T-helper 17 cell (primary cell): Measurements from ENCODE around the gene SETDB2. TPM values are rescaled to one million over a fixed set of nuclear protein-coding genes. Genes with fewer than 3 reads are reported as not detected.

Source experiments
- ATAC-seq: fragments of 150-1000 bp; cut with Tn5 transposase; 2 replicates; pipeline ENCODE4 v1.10.0; 2021; ENCODE audit warnings: mild to moderate bottlenecking, moderate library complexity
- DNase-seq, 3 donors: peaks; one replicate each; pipeline versions ENCODE4 v3.0.0 to v3.0.0-alpha.2; 2020 to 2021
- H3K9me3 ChIP-seq: one replicate; pipeline ENCODE4 v1.7.0; 2013; ENCODE audit warnings: low read length, mild to moderate bottlenecking; ENCODE audit not compliant: control insufficient read depth, poor library complexity, severe bottlenecking
- H3K27ac Mint-ChIP-seq: one replicate; pipeline ENCODE4 v1.8.0; 2022; ENCODE audit warnings: mild to moderate bottlenecking, moderate library complexity, mixed read lengths
- H3K27me3 Mint-ChIP-seq: one replicate; pipeline ENCODE4 v1.8.0; 2022; ENCODE audit warnings: mixed read lengths
- H3K36me3 Mint-ChIP-seq: one replicate; pipeline ENCODE4 v1.8.0; 2022; ENCODE audit warnings: low read depth, mixed read lengths
- H3K4me1 Mint-ChIP-seq: one replicate; pipeline ENCODE4 v1.8.0; 2022; ENCODE audit warnings: mild to moderate bottlenecking, mixed read lengths
- H3K4me3 Mint-ChIP-seq: one replicate; pipeline ENCODE4 v1.8.0; 2022; ENCODE audit warnings: mild to moderate bottlenecking, moderate library complexity, mixed read lengths
- total RNA-seq, 4 donors: library from RNA in 2 of 4; stranded (reverse) in 2 of 4; gene quantifications; one replicate each; pipeline ENCODE4 v1.2.3 and lab custom pipeline; 2022 to 2026

Gene SETDB2
- total RNA-seq, 2 donors from 2014 or later, result 15.9 to 17.9 TPM

- Mint-ChIP-seq H3K4me3 (no peak overlapping the region), H3K27me3 (no peaks in the 10 kb centered on the region), H3K36me3 (peaks cover 6% of the 10 kb centered on the region), H3K27ac (no peak overlapping the region), H3K4me1 (peaks cover 2% of the 10 kb centered on the region)
- H3K9me3 ChIP-seq, result no peaks in the 10 kb centered on the region
- DNase-seq (no peak), ATAC-seq (no peak)
Measured at GRCh38 chr13:49410477-49410876, 33.6 kb upstream of the SETDB2 start.

DNA sequence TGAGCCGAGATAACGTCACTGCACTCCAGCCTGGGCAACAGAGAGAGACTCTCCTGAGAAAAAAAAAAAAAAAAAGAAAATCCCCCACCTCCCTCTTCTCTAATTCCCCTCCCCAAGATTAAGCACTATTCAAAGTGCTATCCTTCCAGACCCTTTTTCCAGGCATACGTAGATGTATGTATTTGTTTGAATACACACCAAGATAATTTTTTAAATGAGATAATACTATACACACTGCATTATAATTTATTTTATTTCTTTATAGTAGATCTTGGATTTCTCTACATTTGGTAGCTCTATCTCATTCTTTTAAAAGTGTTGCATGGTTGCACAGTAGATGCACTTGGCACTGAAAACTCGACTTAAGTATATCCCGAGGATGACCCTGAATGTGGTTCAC, 32.7 kb upstream of the SETDB2 start:
- Mint-ChIP-seq H3K4me3 (no peak overlapping the region), H3K27me3 (no peaks in the 10 kb centered on the region), H3K27ac (no peak overlapping the region), H3K36me3 (peaks cover 6% of the 10 kb centered on the region), H3K4me1 (peaks cover 2% of the 10 kb centered on the region)
- ATAC-seq, result no peak
- no peaks in the 10 kb centered on the region for H3K9me3 ChIP-seq
- no peak for DNase-seq

DNA sequence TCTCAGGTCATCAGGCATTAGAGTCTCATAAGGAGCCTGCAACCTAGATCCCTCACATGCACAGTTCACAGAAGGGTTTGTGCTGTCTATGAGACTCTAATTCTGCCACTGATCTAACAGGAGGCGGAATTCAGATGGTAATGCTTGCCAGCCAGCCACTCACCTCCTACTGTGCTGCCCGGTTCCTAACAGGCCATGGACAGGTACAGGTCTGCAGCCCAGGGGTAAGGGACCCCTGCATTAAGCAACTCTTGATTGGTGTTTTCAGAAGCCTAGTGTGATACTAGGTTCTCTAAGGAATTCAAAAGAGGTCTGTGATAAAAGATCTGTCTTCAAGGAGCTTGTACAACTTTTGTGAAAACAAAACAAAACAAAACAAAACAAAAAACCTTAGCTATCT, 31.3 kb upstream of the SETDB2 start:
- Mint-ChIP-seq H3K27ac (no peak overlapping the region), H3K27me3 (no peaks in the 10 kb centered on the region), H3K4me1 (peaks cover 2% of the 10 kb centered on the region), H3K36me3 (peaks cover 5% of the 10 kb centered on the region), H3K4me3 (no peak overlapping the region)
- ATAC-seq (no peak), DNase-seq (no peak)
- no peaks in the 10 kb centered on the region for H3K9me3 ChIP-seq

GRCh38 chr13:49417161-49417560, 26.9 kb upstream of the SETDB2 start:
- ATAC-seq, result no peak
- peaks cover 4% of the 10 kb centered on the region for H3K36me3 Mint-ChIP-seq
- peaks cover 4% of the 10 kb centered on the region for H3K4me1 Mint-ChIP-seq

GRCh38 chr13:49418206-49418605, 25.9 kb upstream of the SETDB2 start:
- Mint-ChIP-seq H3K27ac (no peak overlapping the region), H3K4me1 (peaks cover 4% of the 10 kb centered on the region), H3K4me3 (no peak overlapping the region), H3K36me3 (peaks cover 4% of the 10 kb centered on the region), H3K27me3 (peaks cover 5% of the 10 kb centered on the region)
- DNase-seq, result no peak
- no peak for ATAC-seq
- no peaks in the 10 kb centered on the region for H3K9me3 ChIP-seq

More at GRCh38 chr13:49417161-49417560, 26.9 kb upstream of the SETDB2 start:
- DNase-seq, result no peak
- H3K9me3 ChIP-seq, result no peaks in the 10 kb centered on the region
- no peak overlapping the region for H3K4me3 Mint-ChIP-seq
- H3K27ac Mint-ChIP-seq, result no peak overlapping the region
- H3K27me3 Mint-ChIP-seq, result peaks cover 5% of the 10 kb centered on the region

DNA sequence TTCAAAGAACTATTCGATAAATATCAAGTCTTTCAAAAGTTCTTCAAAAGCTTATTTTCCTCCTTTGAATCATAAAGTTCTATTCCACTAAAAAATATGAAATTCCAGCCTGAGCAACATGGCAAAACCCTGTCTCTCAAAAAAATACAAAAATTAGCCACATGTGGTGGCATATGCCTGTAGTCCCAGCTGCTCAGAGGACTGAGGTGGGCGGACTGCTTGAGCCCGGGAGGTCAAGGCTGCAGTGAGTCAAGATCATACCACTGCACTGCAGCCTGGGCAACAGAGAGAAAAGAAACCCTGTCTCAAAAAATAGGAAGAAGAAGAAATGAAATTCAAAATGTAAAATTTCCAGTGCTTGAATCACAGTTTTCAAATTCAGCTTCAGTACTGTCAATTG, 24.8 kb upstream of the SETDB2 start:
- DNase-seq (no peak), ATAC-seq (no peak)
- Mint-ChIP-seq H3K4me1 (peaks cover 2% of the 10 kb centered on the region), H3K27me3 (peaks cover 5% of the 10 kb centered on the region), H3K27ac (no peak overlapping the region), H3K4me3 (no peak overlapping the region), H3K36me3 (no peaks in the 10 kb centered on the region)
- H3K9me3 ChIP-seq, result no peaks in the 10 kb centered on the region

GRCh38 chr13:49421391-49421790, 22.7 kb upstream of the SETDB2 start:
- Mint-ChIP-seq H3K27me3 (peaks cover 5% of the 10 kb centered on the region), H3K4me3 (no peak overlapping the region), H3K4me1 (peaks cover 2% of the 10 kb centered on the region), H3K27ac (no peak overlapping the region), H3K36me3 (no peaks in the 10 kb centered on the region)
- DNase-seq, result no peak
- ATAC-seq, result peak; percentile 59
- H3K9me3 ChIP-seq, result no peaks in the 10 kb centered on the region

- H3K27me3 Mint-ChIP-seq, result no peaks in the 10 kb centered on the region
- no peaks in the 10 kb centered on the region for H3K9me3 ChIP-seq
- ATAC-seq (no peak), DNase-seq (no peak)
- H3K4me3 Mint-ChIP-seq, result no peak overlapping the region
- peaks cover 2% of the 10 kb centered on the region for H3K36me3 Mint-ChIP-seq
- H3K27ac Mint-ChIP-seq, result no peak overlapping the region
- H3K4me1 Mint-ChIP-seq, result peaks cover 2% of the 10 kb centered on the region
Measured at GRCh38 chr13:49424011-49424560, 20.0 kb upstream of the SETDB2 start.

GRCh38 chr13:49428041-49428763, 15.9 kb upstream of the SETDB2 start:
- no peak for DNase-seq
- peaks cover 2% of the 10 kb centered on the region for H3K36me3 Mint-ChIP-seq
- H3K27me3 Mint-ChIP-seq, result no peaks in the 10 kb centered on the region
- H3K4me1 Mint-ChIP-seq, result peaks cover 4% of the 10 kb centered on the region
- H3K27ac Mint-ChIP-seq, result no peak overlapping the region
- H3K4me3 Mint-ChIP-seq, result no peak overlapping the region
- no peaks in the 10 kb centered on the region for H3K9me3 ChIP-seq
- ATAC-seq, result no peak

GRCh38 chr13:49429121-49429520, 15.0 kb upstream of the SETDB2 start:
- Mint-ChIP-seq H3K27me3 (no peaks in the 10 kb centered on the region), H3K4me3 (no peak overlapping the region)

GRCh38 chr13:49435992-49436391, 8.1 kb upstream of the SETDB2 start:
- H3K27ac Mint-ChIP-seq, result no peak overlapping the region
- H3K4me1 Mint-ChIP-seq, result peaks cover 9% of the 10 kb centered on the region
- DNase-seq (no peak), ATAC-seq (no peak)
- H3K4me3 Mint-ChIP-seq, result no peak overlapping the region
- no peaks in the 10 kb centered on the region for H3K27me3 Mint-ChIP-seq
- no peaks in the 10 kb centered on the region for H3K9me3 ChIP-seq
- H3K36me3 Mint-ChIP-seq, result peaks cover 5% of the 10 kb centered on the region

More at GRCh38 chr13:49429121-49429520, 15.0 kb upstream of the SETDB2 start:
- H3K4me1 Mint-ChIP-seq, result peaks cover 4% of the 10 kb centered on the region
- DNase-seq (no peak), ATAC-seq (no peak)
- no peaks in the 10 kb centered on the region for H3K9me3 ChIP-seq
- no peak overlapping the region for H3K27ac Mint-ChIP-seq
- peaks cover 5% of the 10 kb centered on the region for H3K36me3 Mint-ChIP-seq

GRCh38 chr13:49436890-49437289, 7.2 kb upstream of the SETDB2 start:
- Mint-ChIP-seq H3K36me3 (peaks cover 5% of the 10 kb centered on the region), H3K27ac (no peak overlapping the region), H3K4me3 (no peak overlapping the region), H3K4me1 (peaks cover 8% of the 10 kb centered on the region), H3K27me3 (no peaks in the 10 kb centered on the region)
- H3K9me3 ChIP-seq, result no peaks in the 10 kb centered on the region
- no peak for DNase-seq
- ATAC-seq, result no peak

GRCh38 chr13:49437705-49438104, 6.4 kb upstream of the SETDB2 start:
- no peak for ATAC-seq
- Mint-ChIP-seq H3K36me3 (peaks cover 5% of the 10 kb centered on the region), H3K4me1 (peaks cover 8% of the 10 kb centered on the region), H3K27ac (no peak overlapping the region), H3K27me3 (no peaks in the 10 kb centered on the region), H3K4me3 (no peak overlapping the region)
- DNase-seq, result no peak
- H3K9me3 ChIP-seq, result no peaks in the 10 kb centered on the region

GRCh38 chr13:49439609-49440008, 4.5 kb upstream of the SETDB2 start:
- ATAC-seq, result no peak
- no peaks in the 10 kb centered on the region for H3K9me3 ChIP-seq
- H3K27ac Mint-ChIP-seq, result no peak overlapping the region
- H3K36me3 Mint-ChIP-seq, result no peaks in the 10 kb centered on the region
- peaks cover 9% of the 10 kb centered on the region for H3K4me1 Mint-ChIP-seq
- no peaks in the 10 kb centered on the region for H3K27me3 Mint-ChIP-seq
- no peak for DNase-seq
- H3K4me3 Mint-ChIP-seq, result no peak overlapping the region
